HG03469 (cell line): ENCODE measurements around the gene GLCCI1.
"Not testable (repeated sequence)": the region's sequence is repeated elsewhere in the genome, so short reads cannot be mapped to it uniquely, and the experiment has no call there.

Experiments used
- ATAC-seq: cut with Tn5 transposase; IDR thresholded peaks from one replicate; pipeline ENCODE4 v1.9.1; 2021; ENCODE audit warnings: mild to moderate bottlenecking, moderate library complexity, moderate number of reproducible peaks; ENCODE audit not compliant: unreplicated experiment

Gene GLCCI1

GRCh38 chr7:8042796-8043535 is 74.4 kb downstream of the GLCCI1 start:
- ATAC-seq: no peak

- no peak for ATAC-seq
These were observed 76.3 kb downstream of the GLCCI1 start for GRCh38 chr7:8044761-8045430.

DNA sequence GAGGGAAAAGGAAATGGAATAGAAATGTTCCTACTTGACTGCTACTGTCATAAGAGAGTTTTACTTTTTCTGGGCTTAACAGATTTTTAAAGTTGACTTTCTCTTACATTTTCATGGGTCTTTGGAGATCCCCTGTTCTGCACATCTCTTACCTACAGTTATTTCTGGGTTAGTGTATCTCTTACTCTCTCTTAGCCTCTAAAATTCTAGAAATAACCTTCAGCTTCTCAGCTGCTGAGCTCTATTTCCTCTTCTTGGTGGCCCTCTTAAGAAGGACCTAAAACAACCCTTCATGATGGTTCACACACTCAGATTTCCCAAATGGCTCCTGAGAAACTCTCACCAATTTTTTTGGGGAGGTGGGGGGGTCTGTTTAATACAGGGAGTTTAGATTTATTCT is 79.5 kb downstream of the GLCCI1 start:
- ATAC-seq: not testable (repeated sequence)

GRCh38 chr7:8051373-8051772 is 82.8 kb downstream of the GLCCI1 start:
- ATAC-seq: no peak

GRCh38 chr7:8051998-8052397 is 83.4 kb downstream of the GLCCI1 start:
- ATAC-seq: no peak

DNA sequence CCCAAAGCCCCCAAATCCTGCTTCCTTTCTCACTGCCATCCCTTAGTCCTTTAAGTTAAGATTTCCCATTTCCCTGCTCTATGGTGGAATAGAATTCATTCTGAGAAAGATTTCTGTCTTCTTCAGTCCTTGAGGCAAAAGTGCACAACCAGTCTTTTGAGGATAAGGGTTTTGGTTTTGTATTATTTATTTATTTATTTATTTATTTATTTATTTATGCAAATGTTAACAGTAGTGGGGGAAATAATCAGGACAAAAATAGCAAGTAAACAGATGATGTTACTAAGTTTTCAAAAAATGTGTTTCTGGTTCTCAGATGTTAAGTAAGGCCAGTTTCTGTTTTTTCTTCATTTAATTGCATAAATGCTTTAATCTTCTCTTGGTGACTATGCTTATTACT is 84.2 kb downstream of the GLCCI1 start:
- ATAC-seq: no peak

DNA sequence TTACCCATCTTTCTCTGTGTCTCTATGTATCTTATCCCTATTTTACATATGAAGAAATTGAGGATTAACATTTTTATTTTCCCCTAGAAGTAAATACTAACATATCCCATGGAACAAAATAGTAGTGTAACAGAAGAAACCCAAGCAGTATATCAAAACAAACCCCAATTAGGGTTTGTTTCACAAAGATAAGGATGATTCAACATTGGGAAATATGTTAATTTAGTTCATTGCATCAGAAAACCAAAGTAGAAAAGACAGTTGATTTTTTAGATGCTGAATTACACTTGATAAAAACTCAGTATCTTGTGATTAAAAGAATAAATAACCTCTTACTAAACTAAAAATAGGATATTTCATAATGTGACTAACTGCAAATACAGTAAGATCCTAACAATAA is 87.8 kb downstream of the GLCCI1 start:
- ATAC-seq: no peak

GRCh38 chr7:8057566-8057965 is 89.0 kb downstream of the GLCCI1 start:
- ATAC-seq: no peak

- no peak for ATAC-seq
These were observed 89.7 kb downstream of the GLCCI1 start for GRCh38 chr7:8058322-8058721.

- no peak for ATAC-seq
These were observed 90.3 kb downstream of the GLCCI1 start for GRCh38 chr7:8058852-8059251.

DNA sequence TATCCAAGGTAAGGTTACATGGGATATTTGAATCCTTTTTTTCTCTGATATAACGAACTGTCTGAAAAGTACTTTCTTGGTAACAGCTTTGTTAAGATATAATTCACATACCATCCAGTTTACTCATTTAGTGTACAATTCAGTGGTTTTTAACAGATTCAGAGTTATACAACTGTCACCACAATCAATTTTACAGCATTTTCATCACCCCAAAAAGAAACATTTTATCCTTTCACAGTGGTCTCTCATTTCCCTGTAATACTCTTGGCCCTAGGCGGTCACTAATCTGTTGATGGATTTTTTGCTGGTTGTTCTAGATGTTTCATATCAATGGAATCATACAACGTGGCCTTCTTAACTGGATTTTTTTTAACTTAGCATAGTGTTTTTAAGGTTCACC is 91.6 kb downstream of the GLCCI1 start:
- ATAC-seq: no peak

- not testable (repeated sequence) for ATAC-seq
These were observed 94.7 kb downstream of the GLCCI1 start for GRCh38 chr7:8063300-8063699.

DNA sequence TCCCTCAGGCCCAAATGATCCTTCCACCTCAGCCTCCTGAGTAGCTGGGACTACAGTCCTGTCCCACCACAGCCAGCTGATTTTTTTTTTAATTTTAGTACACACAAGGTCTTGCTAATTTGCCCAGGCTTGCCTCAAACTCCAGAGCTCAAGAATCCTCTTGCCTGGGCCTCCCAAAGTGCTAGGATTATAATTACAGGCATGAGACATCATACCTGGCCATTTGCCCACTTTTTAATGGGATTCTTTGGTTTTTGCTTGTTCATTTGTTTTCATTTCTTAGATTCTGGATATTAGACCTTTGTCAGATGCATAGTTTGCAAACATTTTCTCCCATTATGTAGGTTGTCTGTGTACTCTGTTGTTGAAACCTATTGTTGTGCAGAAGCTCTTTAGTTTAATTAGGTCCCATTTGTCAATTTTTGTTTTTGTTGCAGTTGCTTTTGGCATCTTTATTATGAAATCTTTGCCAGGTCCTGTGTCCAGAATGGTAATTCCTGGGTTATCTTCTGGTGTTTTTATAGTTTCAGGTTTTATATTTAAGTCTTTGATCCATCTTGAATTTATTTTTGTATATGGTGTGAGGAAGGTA is 95.2 kb downstream of the GLCCI1 start:
- no peak for ATAC-seq

GRCh38 chr7:8064828-8065227 is 96.2 kb downstream of the GLCCI1 start:
- ATAC-seq: no peak

DNA sequence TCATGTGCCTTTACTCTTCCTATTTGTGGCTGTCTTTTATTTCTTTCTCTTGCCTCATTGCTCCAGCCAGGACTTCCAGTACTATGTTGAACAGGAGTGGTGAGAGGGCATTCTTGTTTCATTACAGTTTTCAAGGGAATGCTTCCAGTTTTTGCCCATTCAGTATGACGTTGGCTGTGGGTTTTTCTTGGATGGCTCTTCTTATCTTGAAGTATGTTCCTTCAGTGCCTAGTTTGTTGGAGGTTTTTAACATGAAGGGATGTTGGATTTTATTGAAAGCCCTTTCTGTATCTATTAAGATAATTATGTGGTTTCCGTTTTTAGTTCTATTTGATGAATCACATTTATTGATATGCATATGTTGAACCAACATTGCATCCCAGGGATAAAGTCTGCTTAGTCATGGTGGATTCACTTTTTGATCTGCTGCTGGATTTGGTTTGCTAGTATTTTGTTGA is 96.8 kb downstream of the GLCCI1 start:
- no peak for ATAC-seq

- ATAC-seq: no peak
These were observed 100.5 kb downstream of the GLCCI1 start for GRCh38 chr7:8068892-8069686.

DNA sequence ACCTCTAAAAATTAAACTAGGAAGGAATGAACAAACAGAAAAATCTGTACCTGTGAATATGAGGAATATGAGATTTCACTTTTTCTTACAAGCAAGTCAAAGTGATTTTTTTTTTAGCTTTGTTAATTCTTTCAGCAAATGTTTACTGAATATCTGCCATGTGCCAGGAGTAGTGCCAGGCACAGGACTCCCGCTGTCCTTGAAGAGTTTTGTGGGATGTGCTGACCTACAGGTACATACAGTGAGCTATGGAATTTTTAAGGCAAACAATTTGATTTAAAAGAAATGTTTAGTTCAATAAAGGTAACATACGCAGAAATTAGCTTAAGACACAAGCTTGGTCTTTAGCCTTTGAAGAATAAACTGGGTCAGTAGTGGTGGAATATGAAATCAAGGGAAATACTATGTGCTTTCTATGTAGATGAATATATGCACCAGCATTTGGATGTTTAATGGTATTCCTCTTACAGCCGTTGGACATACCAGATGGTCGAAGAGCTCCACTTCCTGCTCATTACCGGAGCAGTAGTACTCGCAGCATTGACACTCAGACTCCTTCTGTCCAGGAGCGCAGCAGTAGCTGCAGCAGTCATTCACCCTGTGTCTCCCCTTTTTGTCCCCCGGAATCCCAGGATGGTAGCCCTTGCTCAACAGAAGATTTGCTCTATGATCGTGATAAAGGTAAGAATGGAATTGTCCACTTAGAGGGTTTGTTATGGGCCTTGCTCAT is 102.0 kb downstream of the GLCCI1 start:
- ATAC-seq: no peak

DNA sequence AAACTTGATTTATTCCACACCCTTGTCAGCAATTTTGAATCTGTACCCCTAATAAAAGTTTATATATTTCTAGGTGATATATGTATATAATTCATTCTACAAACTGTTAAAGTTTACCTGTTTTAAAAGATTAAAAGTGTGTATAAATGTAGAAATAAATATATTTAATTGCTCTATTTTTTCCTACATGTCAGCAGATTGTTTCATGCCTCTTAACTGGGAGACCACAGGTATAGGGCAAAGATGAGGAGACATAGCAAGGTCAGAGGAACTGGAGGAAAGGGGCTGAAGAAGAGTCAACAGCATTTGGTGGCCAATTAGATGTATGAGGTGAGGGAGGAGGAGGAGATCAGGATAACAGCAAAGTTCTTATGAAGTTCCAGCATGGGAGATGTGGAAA is 109.8 kb downstream of the GLCCI1 start:
- no peak for ATAC-seq

GRCh38 chr7:8082762-8083161 is 114.2 kb downstream of the GLCCI1 start:
- ATAC-seq: no peak

DNA sequence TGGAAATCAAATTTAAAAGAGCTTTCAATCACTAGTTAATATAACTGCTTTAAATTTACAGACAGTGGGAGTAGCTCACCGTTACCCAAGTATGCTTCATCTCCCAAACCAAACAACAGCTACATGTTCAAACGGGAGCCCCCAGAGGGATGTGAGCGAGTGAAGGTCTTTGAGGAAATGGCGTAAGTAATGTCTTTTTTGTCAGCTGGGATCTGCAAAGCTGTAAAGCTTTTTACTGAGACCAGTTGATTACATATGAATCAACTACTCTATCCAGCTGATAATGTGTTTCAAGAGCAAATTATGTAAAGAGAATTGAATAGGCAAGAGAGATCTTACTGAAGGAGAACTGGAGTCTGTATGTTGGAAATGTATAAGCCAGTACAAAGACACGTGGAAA is 116.2 kb downstream of the GLCCI1 start:
- no peak for ATAC-seq

GRCh38 chr7:8085420-8085819 is 116.8 kb downstream of the GLCCI1 start:
- ATAC-seq: no peak
